HG03135 (cell line): ENCODE data around the gene TOX2.

Experiments used
- ATAC-seq: cut with Tn5 transposase; IDR thresholded peaks from one replicate; pipeline ENCODE4 v1.9.1; 2021; ENCODE audit warnings: mild to moderate bottlenecking, moderate library complexity; ENCODE audit not compliant: unreplicated experiment

TOX2 gene

GRCh38 chr20:44016525-44016924, 101.9 kb downstream of the TOX2 start:
- ATAC-seq = no peak

- ATAC-seq = no peak
These were observed 102.6 kb downstream of the TOX2 start for GRCh38 chr20:44017211-44017610.

GRCh38 chr20:44017905-44018258, 103.2 kb downstream of the TOX2 start:
- no peak for ATAC-seq

GRCh38 chr20:44018259-44018941, 103.7 kb downstream of the TOX2 start:
- no peak for ATAC-seq

GRCh38 chr20:44018942-44019637, 104.4 kb downstream of the TOX2 start:
- ATAC-seq = no peak

- ATAC-seq = no peak
These were observed 105.1 kb downstream of the TOX2 start for GRCh38 chr20:44019638-44020335.

- no peak for ATAC-seq
These were observed 105.9 kb downstream of the TOX2 start for GRCh38 chr20:44020406-44021148.

- ATAC-seq = no peak
These were observed 106.5 kb downstream of the TOX2 start for GRCh38 chr20:44021186-44021585.

- ATAC-seq = no peak
These were observed 107.2 kb downstream of the TOX2 start for GRCh38 chr20:44021900-44022299.

- no peak for ATAC-seq
These were observed 107.8 kb downstream of the TOX2 start for GRCh38 chr20:44022464-44022863.

- no peak for ATAC-seq
These were observed 109.1 kb downstream of the TOX2 start for GRCh38 chr20:44023515-44024371.

GRCh38 chr20:44024820-44025580, 110.3 kb downstream of the TOX2 start:
- no peak for ATAC-seq

- no peak for ATAC-seq
These were observed 111.1 kb downstream of the TOX2 start for GRCh38 chr20:44025756-44026155.

- no peak for ATAC-seq
These were observed 112.1 kb downstream of the TOX2 start for GRCh38 chr20:44026647-44027342.

GRCh38 chr20:44027343-44028002, 112.8 kb downstream of the TOX2 start:
- ATAC-seq = no peak

GRCh38 chr20:44028003-44028730, 113.5 kb downstream of the TOX2 start:
- ATAC-seq = no peak

- no peak for ATAC-seq
These were observed 114.5 kb downstream of the TOX2 start for GRCh38 chr20:44028868-44029847.
